ENCODE results near the gene KATNAL2. TPM values are rescaled to one million over a fixed set of nuclear protein-coding genes. Genes with fewer than 3 reads are reported as not detected.

KATNAL2 gene
- total RNA-seq, 6 experiments from 2014 or later, result 0.38 to 0.92 (median 0.66) TPM

- Mint-ChIP-seq H3K36me3 (ENCODE audit: low read depth) (peaks cover 27% of the 10 kb centered on the region), H3K4me1 (ENCODE audit: low read depth) (peaks cover 27% of the 10 kb centered on the region), H3K27ac (no peak overlapping the region), H3K9me3 (no peaks in the 10 kb centered on the region), H3K27me3 (ENCODE audit: insufficient read depth) (no peaks in the 10 kb centered on the region), H3K4me3 (no peak overlapping the region)
- no peak for TF ChIP-seq CTCF (IDR thresholded peaks at IDR 0.05)
- no peak for DNase-seq
Measured at GRCh38 chr18:47121146-47121545, 203.7 kb downstream of the KATNAL2 start.

- TF ChIP-seq CTCF (IDR thresholded peaks at IDR 0.05), result no peak
- H3K4me3 Mint-ChIP-seq, result no peak overlapping the region
Measured at GRCh38 chr18:47141289-47141688, 223.9 kb downstream of the KATNAL2 start.

GRCh38 chr18:47143153-47143552 is 225.8 kb downstream of the KATNAL2 start:
- H3K36me3 Mint-ChIP-seq (ENCODE audit: low read depth), result peaks cover 13% of the 10 kb centered on the region
- peaks cover 2% of the 10 kb centered on the region; the same call in 1 of the 2 replicates for H3K27me3 Mint-ChIP-seq (ENCODE audit: insufficient read depth)
- H3K9me3 Mint-ChIP-seq, result no peaks in the 10 kb centered on the region
- no peak overlapping the region for H3K27ac Mint-ChIP-seq
- no peak for DNase-seq
- no peak for TF ChIP-seq CTCF (IDR thresholded peaks at IDR 0.05)
- H3K4me1 Mint-ChIP-seq (ENCODE audit: low read depth), result peaks cover 8% of the 10 kb centered on the region; the same call in 1 of the 2 replicates
- H3K4me3 Mint-ChIP-seq, result no peak overlapping the region

More at GRCh38 chr18:47141289-47141688, 223.9 kb downstream of the KATNAL2 start:
- Mint-ChIP-seq H3K27ac (no peak overlapping the region), H3K4me1 (ENCODE audit: low read depth) (no peaks in the 10 kb centered on the region), H3K9me3 (no peaks in the 10 kb centered on the region), H3K36me3 (ENCODE audit: low read depth) (peaks cover 13% of the 10 kb centered on the region), H3K27me3 (ENCODE audit: insufficient read depth) (peaks cover 2% of the 10 kb centered on the region; the same call in 1 of the 2 replicates)
- no peak for DNase-seq

GRCh38 chr18:47143899-47144485 is 226.6 kb downstream of the KATNAL2 start:
- no peaks in the 10 kb centered on the region for H3K9me3 Mint-ChIP-seq
- peaks cover 2% of the 10 kb centered on the region; the same call in 1 of the 2 replicates for H3K27me3 Mint-ChIP-seq (ENCODE audit: insufficient read depth)
- no peak overlapping the region for H3K4me3 Mint-ChIP-seq
- no peak for TF ChIP-seq CTCF (IDR thresholded peaks at IDR 0.05)
- peaks cover 13% of the 10 kb centered on the region for H3K36me3 Mint-ChIP-seq (ENCODE audit: low read depth)
- H3K27ac Mint-ChIP-seq, result no peak overlapping the region
- peaks cover 16% of the 10 kb centered on the region for H3K4me1 Mint-ChIP-seq (ENCODE audit: low read depth)
- no peak for DNase-seq

GRCh38 chr18:47146206-47146605 is 228.8 kb downstream of the KATNAL2 start:
- DNase-seq, result no peak
- TF ChIP-seq CTCF (IDR thresholded peaks at IDR 0.05), result no peak
- no peaks in the 10 kb centered on the region for H3K27me3 Mint-ChIP-seq (ENCODE audit: insufficient read depth)
- H3K9me3 Mint-ChIP-seq, result no peaks in the 10 kb centered on the region
- H3K4me3 Mint-ChIP-seq, result no peak overlapping the region
- H3K4me1 Mint-ChIP-seq (ENCODE audit: low read depth), result peaks cover 32% of the 10 kb centered on the region
- H3K27ac Mint-ChIP-seq, result no peak overlapping the region
- peaks cover 19% of the 10 kb centered on the region for H3K36me3 Mint-ChIP-seq (ENCODE audit: low read depth)
